Activated B cell treated with CpG ODN at 0.5 μM for 24 hours (primary cell): Measurements from ENCODE around the gene OR2J3. TPM values are rescaled to one million over a fixed set of nuclear protein-coding genes. Genes with fewer than 3 reads are reported as not detected.
"Not testable (repeated sequence)": the region's sequence is repeated elsewhere in the genome, so short reads cannot be mapped to it uniquely, and the experiment has no call there.

Experiments
- ATAC-seq: fragments of 200-7000 bp; cut with Tn5 transposase; one replicate; pipeline ENCODE4 v1.10.0; 2021; ENCODE audit warnings: low read depth, mild to moderate bottlenecking, moderate library complexity
- CTCF ChIA-PET: fragments of 350-600 bp; sonication (Branson Sonifier 250); formaldehyde crosslinking; loops from one replicate; lab custom pipeline; 2021; ENCODE audit warnings: antibody characterized with exemption; lab: Charles Lee
- POLR2A ChIA-PET: fragments of 350-600 bp; sonication (Branson Sonifier 250); formaldehyde crosslinking; loops from one replicate; lab custom pipeline; 2021; ENCODE audit warnings: antibody characterized with exemption; lab: Charles Lee
- DNase-seq: peaks from one replicate; pipeline ENCODE4 v3.0.0; 2022
- H3K27ac Mint-ChIP-seq: one replicate; pipeline ENCODE4 v1.8.0; 2020; ENCODE audit warnings: mixed read lengths
- H3K27me3 Mint-ChIP-seq: one replicate; pipeline ENCODE4 v1.8.0; 2021; ENCODE audit warnings: mixed read lengths
- H3K36me3 Mint-ChIP-seq: one replicate; pipeline ENCODE4 v1.8.0; 2021; ENCODE audit warnings: low read depth, mixed read lengths
- H3K4me1 Mint-ChIP-seq: one replicate; pipeline ENCODE4 v1.8.0; 2021; ENCODE audit warnings: mixed read lengths
- H3K4me3 Mint-ChIP-seq: one replicate; pipeline ENCODE4 v1.8.0; 2020; ENCODE audit warnings: mild to moderate bottlenecking, mixed read lengths
- H3K9me3 Mint-ChIP-seq: one replicate; pipeline ENCODE4 v1.8.0; 2020; ENCODE audit warnings: mixed read lengths
- intact Hi-C: fragments of 100-400 bp; cut with micrococcal nuclease; formaldehyde crosslinking; loops from one replicate; pipeline ENCODE4 v1.15.1; 2024
- total RNA-seq: library from RNA; stranded (reverse); gene quantifications from 2 replicates; pipeline ENCODE4 v1.2.3, GENCODE V29; 2022
- TF ChIP-seq, protein P1 (sequence below): fragments of 200-600 bp; IDR thresholded peaks from one replicate; pipeline ENCODE4 v1.8.0; 2022; ENCODE audit warnings: antibody characterized with exemption, mild to moderate bottlenecking

Gene OR2J3
- total RNA-seq, 1 donor from 2014 or later: not detected

DNA sequence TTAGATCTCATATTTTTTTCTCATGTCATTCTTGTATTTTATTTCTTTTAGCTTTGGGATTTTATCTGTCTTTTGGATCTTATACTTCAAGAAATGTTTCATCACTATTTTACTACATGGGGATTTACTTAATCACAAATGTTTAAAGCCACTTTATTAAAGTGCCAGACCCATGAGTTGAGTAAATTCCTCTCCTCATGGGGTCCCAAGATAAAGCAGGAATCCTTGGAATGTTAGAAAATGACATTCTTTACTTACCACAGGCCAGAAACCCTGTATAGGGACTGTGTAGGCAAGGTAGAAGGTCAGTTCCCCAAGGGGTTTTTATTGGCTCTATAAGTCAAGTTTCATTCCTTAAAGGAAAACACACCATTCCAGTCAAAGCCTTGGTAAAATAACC is 34.5 kb downstream of the OR2J3 start:
- Mint-ChIP-seq H3K4me3 (no peak overlapping the region), H3K9me3 (peaks cover 6% of the 10 kb centered on the region), H3K27ac (no peak overlapping the region), H3K27me3 (peaks cover 6% of the 10 kb centered on the region), H3K4me1 (no peaks in the 10 kb centered on the region), H3K36me3 (no peaks in the 10 kb centered on the region)
- intact Hi-C loops: no loop called here
- ATAC-seq (no peak), DNase-seq (no peak)
- CTCF ChIA-PET: no interaction called here
- POLR2A ChIA-PET: no interaction called here
- TF ChIP-seq, protein P1, sequence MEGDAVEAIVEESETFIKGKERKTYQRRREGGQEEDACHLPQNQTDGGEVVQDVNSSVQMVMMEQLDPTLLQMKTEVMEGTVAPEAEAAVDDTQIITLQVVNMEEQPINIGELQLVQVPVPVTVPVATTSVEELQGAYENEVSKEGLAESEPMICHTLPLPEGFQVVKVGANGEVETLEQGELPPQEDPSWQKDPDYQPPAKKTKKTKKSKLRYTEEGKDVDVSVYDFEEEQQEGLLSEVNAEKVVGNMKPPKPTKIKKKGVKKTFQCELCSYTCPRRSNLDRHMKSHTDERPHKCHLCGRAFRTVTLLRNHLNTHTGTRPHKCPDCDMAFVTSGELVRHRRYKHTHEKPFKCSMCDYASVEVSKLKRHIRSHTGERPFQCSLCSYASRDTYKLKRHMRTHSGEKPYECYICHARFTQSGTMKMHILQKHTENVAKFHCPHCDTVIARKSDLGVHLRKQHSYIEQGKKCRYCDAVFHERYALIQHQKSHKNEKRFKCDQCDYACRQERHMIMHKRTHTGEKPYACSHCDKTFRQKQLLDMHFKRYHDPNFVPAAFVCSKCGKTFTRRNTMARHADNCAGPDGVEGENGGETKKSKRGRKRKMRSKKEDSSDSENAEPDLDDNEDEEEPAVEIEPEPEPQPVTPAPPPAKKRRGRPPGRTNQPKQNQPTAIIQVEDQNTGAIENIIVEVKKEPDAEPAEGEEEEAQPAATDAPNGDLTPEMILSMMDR: no peak

DNA sequence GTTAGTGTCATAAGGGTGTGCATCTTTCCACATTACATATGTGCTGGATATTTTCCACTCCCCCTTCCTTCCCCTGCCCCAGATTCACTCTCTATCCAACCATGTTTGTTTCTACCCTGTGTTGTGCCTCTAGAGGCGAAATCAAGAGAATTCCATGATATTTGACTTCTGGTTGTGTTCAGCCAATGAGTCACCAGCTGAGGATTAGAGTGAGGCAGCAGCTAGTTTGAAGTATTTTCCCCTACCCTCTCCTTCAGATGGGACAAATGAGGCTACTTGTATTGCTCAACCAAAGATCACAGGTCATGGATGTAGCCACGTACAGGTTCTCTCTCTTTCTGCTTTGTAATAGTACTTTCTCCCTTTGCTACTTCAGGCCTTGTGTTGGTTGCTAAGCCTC is 38.3 kb downstream of the OR2J3 start:
- intact Hi-C loops: no loop called here
- TF ChIP-seq, protein P1: no peak
- Mint-ChIP-seq H3K27me3 (peaks cover 11% of the 10 kb centered on the region), H3K36me3 (no peaks in the 10 kb centered on the region), H3K4me3 (no peak overlapping the region), H3K27ac (no peak overlapping the region), H3K9me3 (peaks cover 11% of the 10 kb centered on the region), H3K4me1 (no peaks in the 10 kb centered on the region)
- ChIA-PET POLR2A (no interaction called here), CTCF (no interaction called here)
- ATAC-seq (no peak), DNase-seq (no peak)

DNA sequence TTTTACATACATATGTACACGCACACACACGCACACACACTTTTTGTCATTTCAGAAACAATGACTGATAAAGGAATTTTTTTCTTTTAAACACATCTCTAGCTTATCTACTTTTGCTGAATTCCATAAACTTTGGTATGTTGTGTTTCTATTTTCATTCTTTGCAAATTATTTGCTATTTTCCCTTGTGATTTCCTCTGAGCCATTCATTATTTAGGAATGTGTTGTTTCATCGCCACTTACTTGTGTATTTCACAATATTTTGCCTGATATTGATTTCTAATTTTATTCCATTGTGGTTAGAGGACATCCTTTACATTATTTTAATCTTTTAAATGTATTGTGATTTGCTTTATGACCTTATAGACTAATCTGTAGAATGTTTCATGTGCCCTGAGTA is 39.2 kb downstream of the OR2J3 start:
- DNase-seq (no peak), ATAC-seq (no peak)
- TF ChIP-seq, protein P1: no peak
- ChIA-PET POLR2A (interaction anchor here (0.6 kb wide), 1 partner anchor 1886 kb away, joined by 4 read pairs; no protein-coding TSS in a partner anchor), CTCF (no interaction called here)
- Mint-ChIP-seq H3K27me3 (peaks cover 14% of the 10 kb centered on the region), H3K9me3 (peaks cover 10% of the 10 kb centered on the region), H3K27ac (no peak overlapping the region), H3K4me3 (no peak overlapping the region), H3K4me1 (no peaks in the 10 kb centered on the region), H3K36me3 (no peaks in the 10 kb centered on the region)
- intact Hi-C loops: no loop called here

DNA sequence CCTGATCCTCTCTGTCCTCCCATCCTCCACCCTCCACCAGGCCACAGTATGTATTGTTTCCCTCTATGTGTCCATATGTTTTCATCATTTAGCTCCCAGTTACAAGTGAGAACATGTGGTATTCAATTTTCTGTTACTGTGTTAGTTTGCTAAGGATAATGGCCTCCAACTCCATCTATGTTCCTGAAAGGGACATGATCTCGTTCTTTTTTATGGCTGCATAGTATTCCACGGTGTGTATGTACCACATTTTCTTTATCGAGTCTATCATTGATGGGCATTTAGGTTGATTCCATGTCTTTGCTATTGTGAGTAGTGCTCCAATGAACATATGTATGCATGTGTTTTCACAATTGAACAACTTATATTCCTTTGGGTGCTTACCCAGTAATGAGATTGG is 41.6 kb downstream of the OR2J3 start:
- H3K4me1 Mint-ChIP-seq, POLR2A ChIA-PET, ATAC-seq, H3K36me3 Mint-ChIP-seq, DNase-seq, H3K27ac Mint-ChIP-seq, H3K9me3 Mint-ChIP-seq, intact Hi-C loops, CTCF ChIA-PET, H3K4me3 Mint-ChIP-seq: not testable (repeated sequence)
- H3K27me3 Mint-ChIP-seq: peaks cover 12% of the 10 kb centered on the region

DNA sequence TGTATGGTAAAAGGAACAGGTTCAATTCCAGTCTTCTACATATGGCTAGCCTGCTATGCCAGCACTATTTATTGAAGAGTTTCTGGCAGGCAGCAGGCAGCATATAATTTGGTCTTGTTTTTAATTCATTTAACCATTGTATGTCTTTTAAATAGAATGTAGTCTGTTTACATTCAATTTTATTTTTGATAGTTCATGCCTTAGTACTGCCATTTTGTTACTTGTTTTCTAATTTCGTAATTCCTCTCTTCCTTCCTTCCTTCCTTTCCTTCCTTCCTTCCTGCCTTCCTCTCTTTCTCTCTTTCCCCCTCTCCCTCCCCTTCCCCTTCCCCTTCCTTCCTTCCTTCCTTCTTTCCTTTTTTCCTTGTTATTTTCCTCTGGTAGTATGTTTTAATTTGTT is 45.2 kb downstream of the OR2J3 start:
- DNase-seq (no peak), ATAC-seq (no peak)
- intact Hi-C loops: no loop called here
- peaks cover 8% of the 10 kb centered on the region for H3K9me3 Mint-ChIP-seq
- no peaks in the 10 kb centered on the region for H3K36me3 Mint-ChIP-seq
- H3K27me3 Mint-ChIP-seq: peaks cover 18% of the 10 kb centered on the region
- H3K4me1 Mint-ChIP-seq: no peaks in the 10 kb centered on the region
- POLR2A ChIA-PET: no interaction called here
- no peak overlapping the region for H3K27ac Mint-ChIP-seq
- CTCF ChIA-PET: no interaction called here
- TF ChIP-seq, protein P1: no peak
- H3K4me3 Mint-ChIP-seq: no peak overlapping the region

DNA sequence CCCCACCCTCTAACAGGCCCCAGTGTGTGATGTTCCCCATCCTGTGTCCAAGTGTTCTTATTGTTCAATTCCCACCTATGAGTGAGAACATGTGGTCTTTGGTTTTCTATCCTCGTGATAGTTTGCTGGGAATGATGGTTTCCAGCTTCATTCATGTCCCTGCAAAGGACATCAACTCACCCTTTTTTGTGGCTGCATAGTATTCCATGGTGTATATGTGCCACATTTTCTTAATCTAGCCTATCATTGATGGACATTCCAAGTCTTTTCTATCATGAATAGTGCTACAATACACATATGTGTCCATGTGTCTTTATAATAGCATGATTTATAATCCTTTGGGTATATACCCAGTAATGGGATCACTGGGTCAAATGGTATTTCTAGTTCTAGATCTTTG is 47.3 kb downstream of the OR2J3 start:
- ATAC-seq, H3K4me1 Mint-ChIP-seq, H3K4me3 Mint-ChIP-seq, POLR2A ChIA-PET, CTCF ChIA-PET, H3K27ac Mint-ChIP-seq, intact Hi-C loops, H3K9me3 Mint-ChIP-seq, H3K36me3 Mint-ChIP-seq, DNase-seq: not testable (repeated sequence)
- H3K27me3 Mint-ChIP-seq: peaks cover 10% of the 10 kb centered on the region

DNA sequence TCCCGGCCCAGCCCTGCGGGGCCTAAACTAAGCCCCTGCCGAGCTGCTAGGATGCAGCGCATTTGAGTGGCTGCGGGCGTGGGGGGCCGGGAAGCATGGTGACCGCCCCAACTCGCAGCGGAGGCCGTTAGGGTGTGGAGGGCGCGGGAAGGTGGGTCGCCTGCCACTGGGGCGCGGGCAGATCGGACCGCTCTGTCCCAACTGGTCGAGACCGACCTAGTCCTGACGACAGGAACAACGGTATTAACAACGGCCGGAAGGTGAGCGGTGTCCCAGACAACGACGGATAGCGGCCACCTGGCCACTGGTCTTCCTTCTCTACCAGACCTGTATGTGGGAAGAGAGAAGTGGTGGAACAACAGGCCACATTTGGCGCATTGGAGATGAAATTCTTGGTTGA is 52.1 kb downstream of the OR2J3 start:
- intact Hi-C loops, ATAC-seq, H3K27ac Mint-ChIP-seq: not testable (repeated sequence)

More for the DNA sequence above, 52.1 kb downstream of the OR2J3 start:
- CTCF ChIA-PET, H3K36me3 Mint-ChIP-seq, H3K4me1 Mint-ChIP-seq, H3K4me3 Mint-ChIP-seq, DNase-seq, H3K9me3 Mint-ChIP-seq, POLR2A ChIA-PET: not testable (repeated sequence)
- H3K27me3 Mint-ChIP-seq: peaks cover 16% of the 10 kb centered on the region
